ENCODE measurements around the gene PID1. TPM values are rescaled to one million over a fixed set of nuclear protein-coding genes. Genes with fewer than 3 reads are reported as not detected.

Gene PID1
- total and polyA plus RNA-seq, 2 donors = 1.0 to 5.2 TPM

DNA sequence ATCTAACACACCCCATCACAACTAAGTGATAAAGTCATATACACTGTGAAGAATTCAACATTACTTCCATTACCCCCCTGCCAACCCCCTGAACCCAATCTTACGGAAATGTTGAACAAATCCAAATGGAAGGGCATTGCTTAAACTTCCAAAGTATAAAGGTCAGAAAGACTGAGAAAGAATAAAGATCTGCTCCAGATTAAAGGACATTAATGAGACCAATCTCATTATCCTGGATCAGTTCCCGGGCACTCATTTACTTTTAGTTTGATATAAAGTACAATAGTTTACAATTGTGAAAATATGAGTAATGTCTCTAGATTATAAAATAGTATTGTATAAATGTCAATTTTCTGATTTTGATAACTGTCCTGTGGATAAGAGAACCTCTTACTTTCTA is 229.4 kb downstream of the PID1 start:
- H3K4me1 ChIP-seq (ENCODE audit: control insufficient read depth in 2 of 2, insufficient read depth in 2 of 2, low read length in 2 of 2) = no peaks in the 10 kb centered on the region
- no peak overlapping the region for H3K4me3 ChIP-seq (ENCODE audit: low read length in 2 of 2)
- H3K27ac ChIP-seq (ENCODE audit: low read depth in 1 of 2, low read length in 1 of 2) = no peak overlapping the region
- no peaks in the 10 kb centered on the region for H3K36me3 ChIP-seq (ENCODE audit: control insufficient read depth in 2 of 2, insufficient read depth in 2 of 2, low read length in 1 of 2)
- no peak for DNase-seq (ENCODE audit: low read depth in 6 of 9, low spot score in 9 of 9)
- WGBS = 92% methylated on average over 2 of the region's 2 CpGs
- H3K9me3 ChIP-seq (ENCODE audit: control insufficient read depth in 2 of 2, insufficient read depth in 1 of 2, low read length in 1 of 2) = peaks cover 0 to 3% of the 10 kb centered on the region in 2 donors
- H3K27me3 ChIP-seq (ENCODE audit: control insufficient read depth in 2 of 2, insufficient read depth in 1 of 2, low read length in 1 of 2) = no peaks in the 10 kb centered on the region

DNA sequence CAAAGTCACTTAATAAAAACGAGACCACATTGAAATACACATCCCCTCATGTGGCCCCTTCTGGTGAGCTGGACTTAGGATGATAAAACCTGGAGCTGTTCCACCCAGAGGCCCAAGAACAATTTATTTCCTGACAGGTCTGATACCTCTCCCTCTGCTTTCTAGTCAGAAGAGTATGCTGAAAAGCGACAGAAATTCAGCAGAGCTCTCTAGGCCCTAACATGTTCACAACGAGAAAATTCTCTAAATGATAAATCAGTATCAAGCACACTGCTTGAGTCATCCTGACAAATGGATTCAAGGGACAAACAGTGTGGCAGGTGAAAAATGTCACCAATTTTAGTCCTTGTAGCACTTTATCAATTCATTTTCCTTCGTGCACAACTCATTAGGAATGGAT is 233.5 kb downstream of the PID1 start:
- no peaks in the 10 kb centered on the region for H3K4me1 ChIP-seq (ENCODE audit: control insufficient read depth in 2 of 2, insufficient read depth in 2 of 2, low read length in 2 of 2)
- WGBS = 77% methylated on average over 4 of the region's 4 CpGs

DNA sequence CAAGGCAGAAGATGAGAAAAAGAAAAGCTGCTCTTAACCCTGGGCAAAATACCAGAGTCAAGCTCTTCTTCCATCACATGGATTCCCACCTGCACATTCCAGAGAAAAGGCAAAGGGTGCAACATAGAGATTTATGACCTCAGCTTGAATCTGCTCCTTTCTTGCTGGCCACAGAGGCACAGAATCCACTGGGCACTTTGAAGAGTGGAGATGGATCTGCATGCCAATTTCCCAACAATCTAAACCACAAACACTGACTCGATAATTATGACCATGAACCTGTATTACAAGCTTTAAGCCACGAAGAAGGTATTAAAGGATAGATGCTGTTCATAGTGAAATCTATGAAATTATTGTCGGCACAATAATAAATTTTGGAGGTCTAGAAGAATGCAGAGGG is 237.3 kb downstream of the PID1 start:
- no peaks in the 10 kb centered on the region for H3K36me3 ChIP-seq (ENCODE audit: control insufficient read depth in 2 of 2, insufficient read depth in 2 of 2, low read length in 1 of 2)
- H3K27ac ChIP-seq (ENCODE audit: low read depth in 1 of 2, low read length in 1 of 2) = no peak overlapping the region
- no peaks in the 10 kb centered on the region for H3K4me1 ChIP-seq (ENCODE audit: control insufficient read depth in 2 of 2, insufficient read depth in 2 of 2, low read length in 2 of 2)
- H3K27me3 ChIP-seq (ENCODE audit: control insufficient read depth in 2 of 2, insufficient read depth in 1 of 2, low read length in 1 of 2) = no peaks in the 10 kb centered on the region
- H3K4me3 ChIP-seq (ENCODE audit: low read length in 2 of 2) = no peak overlapping the region
- no peak for DNase-seq (ENCODE audit: low read depth in 6 of 9, low spot score in 9 of 9)
- WGBS = 91% methylated on average over 3 of the region's 3 CpGs
- peaks cover 0 to 5% of the 10 kb centered on the region in 2 donors for H3K9me3 ChIP-seq (ENCODE audit: control insufficient read depth in 2 of 2, insufficient read depth in 1 of 2, low read length in 1 of 2)

More for the DNA sequence above, 233.5 kb downstream of the PID1 start:
- H3K4me3 ChIP-seq (ENCODE audit: low read length in 2 of 2) = no peak overlapping the region
- H3K27me3 ChIP-seq (ENCODE audit: control insufficient read depth in 2 of 2, insufficient read depth in 1 of 2, low read length in 1 of 2) = no peaks in the 10 kb centered on the region
- H3K36me3 ChIP-seq (ENCODE audit: control insufficient read depth in 2 of 2, insufficient read depth in 2 of 2, low read length in 1 of 2) = no peaks in the 10 kb centered on the region
- no peak overlapping the region for H3K27ac ChIP-seq (ENCODE audit: low read depth in 1 of 2, low read length in 1 of 2)
- no peak for DNase-seq (ENCODE audit: low read depth in 6 of 9, low spot score in 9 of 9)
- peaks cover 0 to 4% of the 10 kb centered on the region in 2 donors for H3K9me3 ChIP-seq (ENCODE audit: control insufficient read depth in 2 of 2, insufficient read depth in 1 of 2, low read length in 1 of 2)

DNA sequence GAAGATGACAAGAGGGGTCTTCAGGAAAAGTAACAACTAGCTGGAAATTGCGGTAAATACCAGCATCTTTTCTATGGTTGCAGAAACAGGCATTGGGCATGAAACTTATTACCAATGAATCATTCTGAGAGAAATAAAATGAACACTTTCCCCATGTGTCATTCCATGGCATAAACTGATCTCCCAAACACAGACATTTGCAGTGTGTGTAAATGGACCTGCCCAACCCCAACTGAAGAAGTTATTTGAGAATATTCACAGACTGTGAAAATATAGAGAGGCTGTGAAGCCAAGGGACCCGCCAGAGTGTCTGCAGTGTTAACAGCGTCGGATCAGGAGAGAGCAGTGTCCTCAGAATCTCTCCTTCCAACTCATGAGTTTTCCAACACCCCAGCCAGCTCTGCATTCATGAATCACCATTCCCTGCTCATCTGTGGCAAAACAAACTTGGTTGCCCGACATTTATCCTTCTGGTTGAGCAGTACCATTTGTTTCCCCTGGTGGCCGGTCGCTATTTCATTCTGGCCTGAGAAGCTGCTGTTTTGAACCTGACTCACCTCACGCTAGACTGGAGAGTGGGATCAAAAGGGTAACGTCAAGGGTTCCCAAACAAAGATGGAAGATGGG is 238.4 kb downstream of the PID1 start:
- no peak for DNase-seq (ENCODE audit: low read depth in 6 of 9, low spot score in 9 of 9)
- Histone ChIP-seq H3K27ac (ENCODE audit: low read depth in 1 of 2, low read length in 1 of 2) (no peak overlapping the region), H3K9me3 (ENCODE audit: control insufficient read depth in 2 of 2, insufficient read depth in 1 of 2, low read length in 1 of 2) (peaks cover 0 to 7% of the 10 kb centered on the region in 2 donors), H3K4me1 (ENCODE audit: control insufficient read depth in 2 of 2, insufficient read depth in 2 of 2, low read length in 2 of 2) (no peaks in the 10 kb centered on the region), H3K4me3 (ENCODE audit: low read length in 2 of 2) (no peak overlapping the region), H3K36me3 (ENCODE audit: control insufficient read depth in 2 of 2, insufficient read depth in 2 of 2, low read length in 1 of 2) (no peaks in the 10 kb centered on the region), H3K27me3 (ENCODE audit: control insufficient read depth in 2 of 2, insufficient read depth in 1 of 2, low read length in 1 of 2) (no peaks in the 10 kb centered on the region)
- WGBS = 94% methylated on average over 9 of the region's 9 CpGs

DNA sequence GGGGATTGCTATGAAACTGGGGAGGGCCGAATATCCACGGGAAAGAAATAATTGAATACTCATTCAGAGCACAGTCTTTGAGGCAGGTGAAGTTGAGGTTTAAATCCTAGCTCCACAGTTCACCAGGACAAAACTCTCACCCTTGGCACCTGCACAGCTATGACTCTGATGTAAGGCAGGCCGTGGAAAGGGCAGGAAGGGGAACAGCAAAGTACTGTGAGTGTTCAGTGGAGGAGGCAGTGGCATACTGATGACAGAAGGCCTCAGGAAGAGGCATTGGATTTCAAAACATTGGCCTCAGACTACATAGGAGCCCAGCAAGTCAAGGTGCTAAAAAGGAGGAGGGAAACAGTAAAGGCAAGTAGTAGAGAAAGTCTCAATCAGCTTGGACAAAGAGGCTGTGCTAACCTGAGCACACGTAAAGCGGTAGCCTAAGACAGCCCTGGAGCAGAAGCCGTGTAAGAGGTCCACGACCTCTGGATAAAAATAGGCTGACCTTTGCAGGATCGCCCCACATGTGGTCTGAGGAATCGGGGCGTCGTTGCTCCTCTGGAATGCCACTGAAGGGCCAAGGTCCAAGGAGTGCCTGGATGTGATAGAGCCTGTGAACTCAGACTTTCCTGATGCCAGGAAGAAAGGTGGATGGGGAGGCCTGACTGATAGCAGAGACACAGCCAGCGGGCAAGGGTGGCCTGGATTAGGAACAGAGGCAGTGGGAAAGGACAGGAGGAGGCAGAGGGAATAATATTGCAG is 243.6 kb downstream of the PID1 start:
- Histone ChIP-seq H3K27me3 (ENCODE audit: control insufficient read depth in 2 of 2, insufficient read depth in 1 of 2, low read length in 1 of 2) (no peaks in the 10 kb centered on the region), H3K36me3 (ENCODE audit: control insufficient read depth in 2 of 2, insufficient read depth in 2 of 2, low read length in 1 of 2) (no peaks in the 10 kb centered on the region), H3K9me3 (ENCODE audit: control insufficient read depth in 2 of 2, insufficient read depth in 1 of 2, low read length in 1 of 2) (peaks cover 0 to 16% of the 10 kb centered on the region in 2 donors), H3K27ac (ENCODE audit: low read depth in 1 of 2, low read length in 1 of 2) (no peak overlapping the region), H3K4me1 (ENCODE audit: control insufficient read depth in 2 of 2, insufficient read depth in 2 of 2, low read length in 2 of 2) (no peaks in the 10 kb centered on the region), H3K4me3 (ENCODE audit: low read length in 2 of 2) (no peak overlapping the region)
- 89% methylated on average over 12 of the region's 12 CpGs for WGBS
- DNase-seq (ENCODE audit: low read depth in 6 of 9, low spot score in 9 of 9) = no peak

DNA sequence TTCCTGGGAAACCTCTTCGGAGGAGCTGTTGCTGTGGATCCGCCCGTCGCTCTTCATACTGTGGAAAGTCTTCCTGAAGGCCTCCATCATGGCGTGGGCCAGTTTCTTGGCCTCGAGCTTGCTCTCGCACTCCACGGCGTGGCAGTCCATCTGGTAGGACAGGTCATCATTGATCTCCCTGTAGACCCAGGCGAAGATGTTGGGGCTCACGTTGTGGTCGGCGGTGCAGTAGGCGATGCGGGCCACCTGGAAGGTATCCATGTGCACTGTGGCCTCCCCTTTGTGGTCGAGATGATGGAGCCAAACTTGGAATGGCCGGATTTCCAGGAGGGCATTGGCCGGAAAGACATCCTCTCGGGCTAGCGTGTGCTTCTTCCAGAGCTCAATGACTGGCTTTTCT is 245.4 kb downstream of the PID1 start:
- H3K36me3 ChIP-seq (ENCODE audit: control insufficient read depth in 2 of 2, insufficient read depth in 2 of 2, low read length in 1 of 2) = no peaks in the 10 kb centered on the region
- H3K4me1 ChIP-seq (ENCODE audit: control insufficient read depth in 2 of 2, insufficient read depth in 2 of 2, low read length in 2 of 2) = no peaks in the 10 kb centered on the region
- 96% methylated on average over 20 of the region's 20 CpGs for WGBS
- H3K27ac ChIP-seq (ENCODE audit: low read depth in 1 of 2, low read length in 1 of 2) = no peak overlapping the region
- no peak for DNase-seq (ENCODE audit: low read depth in 6 of 9, low spot score in 9 of 9)
- no peak overlapping the region for H3K4me3 ChIP-seq (ENCODE audit: low read length in 2 of 2)
- H3K27me3 ChIP-seq (ENCODE audit: control insufficient read depth in 2 of 2, insufficient read depth in 1 of 2, low read length in 1 of 2) = no peaks in the 10 kb centered on the region
- peaks cover 0 to 16% of the 10 kb centered on the region in 2 donors for H3K9me3 ChIP-seq (ENCODE audit: control insufficient read depth in 2 of 2, insufficient read depth in 1 of 2, low read length in 1 of 2)

DNA sequence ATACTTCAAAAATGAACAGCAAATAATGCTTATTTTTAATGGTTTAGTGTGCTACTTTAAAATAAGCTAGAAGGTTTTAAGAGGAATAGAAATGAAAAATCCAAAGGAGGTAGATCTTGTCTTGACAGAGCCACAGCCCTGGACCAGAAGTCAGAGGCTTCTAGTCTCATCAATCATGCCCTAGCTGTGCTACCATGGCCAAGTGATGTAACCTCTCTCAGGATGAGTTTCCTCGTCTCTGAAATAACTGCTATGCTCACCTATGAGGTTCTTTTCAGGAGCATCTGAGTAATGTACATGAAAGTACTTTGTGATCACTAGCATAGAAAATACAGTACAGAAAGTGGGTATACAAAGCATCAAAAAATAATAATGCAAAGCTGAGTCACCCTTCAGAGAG is 248.4 kb downstream of the PID1 start:
- peaks cover 0 to 17% of the 10 kb centered on the region in 2 donors for H3K9me3 ChIP-seq (ENCODE audit: control insufficient read depth in 2 of 2, insufficient read depth in 1 of 2, low read length in 1 of 2)
- no peaks in the 10 kb centered on the region for H3K4me1 ChIP-seq (ENCODE audit: control insufficient read depth in 2 of 2, insufficient read depth in 2 of 2, low read length in 2 of 2)
- no peaks in the 10 kb centered on the region for H3K36me3 ChIP-seq (ENCODE audit: control insufficient read depth in 2 of 2, insufficient read depth in 2 of 2, low read length in 1 of 2)
- no peak overlapping the region for H3K4me3 ChIP-seq (ENCODE audit: low read length in 2 of 2)
- no peak for DNase-seq (ENCODE audit: low read depth in 6 of 9, low spot score in 9 of 9)
- H3K27me3 ChIP-seq (ENCODE audit: control insufficient read depth in 2 of 2, insufficient read depth in 1 of 2, low read length in 1 of 2) = no peaks in the 10 kb centered on the region
- H3K27ac ChIP-seq (ENCODE audit: low read depth in 1 of 2, low read length in 1 of 2) = no peak overlapping the region
- WGBS = 90% methylated on average over 1 of the region's 1 CpG

DNA sequence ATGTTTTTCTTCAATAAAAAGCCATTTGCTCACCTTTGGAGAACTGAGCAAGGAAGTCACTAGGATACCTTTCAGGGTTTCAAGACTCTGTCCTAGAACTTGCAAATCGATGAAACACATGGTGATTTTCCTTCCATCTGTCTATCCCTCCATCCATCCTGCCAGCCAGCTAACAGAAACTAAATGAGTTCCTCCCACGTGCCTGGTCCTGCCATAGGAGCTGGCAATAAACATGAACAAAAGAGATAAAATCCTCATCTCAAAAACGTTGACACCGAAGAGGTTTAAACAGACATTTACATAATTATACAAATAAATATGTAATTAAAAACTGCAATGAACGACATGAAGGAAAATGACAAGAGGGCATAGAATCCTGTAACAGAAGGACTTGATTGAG is 249.0 kb downstream of the PID1 start:
- WGBS = 85% methylated on average over 5 of the region's 5 CpGs
- no peak overlapping the region for H3K27ac ChIP-seq (ENCODE audit: low read depth in 1 of 2, low read length in 1 of 2)
- H3K4me1 ChIP-seq (ENCODE audit: control insufficient read depth in 2 of 2, insufficient read depth in 2 of 2, low read length in 2 of 2) = no peaks in the 10 kb centered on the region
- no peak for DNase-seq (ENCODE audit: low read depth in 6 of 9, low spot score in 9 of 9)
- H3K9me3 ChIP-seq (ENCODE audit: control insufficient read depth in 2 of 2, insufficient read depth in 1 of 2, low read length in 1 of 2) = peaks cover 0 to 12% of the 10 kb centered on the region in 2 donors
- H3K36me3 ChIP-seq (ENCODE audit: control insufficient read depth in 2 of 2, insufficient read depth in 2 of 2, low read length in 1 of 2) = no peaks in the 10 kb centered on the region
- H3K27me3 ChIP-seq (ENCODE audit: control insufficient read depth in 2 of 2, insufficient read depth in 1 of 2, low read length in 1 of 2) = no peaks in the 10 kb centered on the region
- H3K4me3 ChIP-seq (ENCODE audit: low read length in 2 of 2) = no peak overlapping the region

DNA sequence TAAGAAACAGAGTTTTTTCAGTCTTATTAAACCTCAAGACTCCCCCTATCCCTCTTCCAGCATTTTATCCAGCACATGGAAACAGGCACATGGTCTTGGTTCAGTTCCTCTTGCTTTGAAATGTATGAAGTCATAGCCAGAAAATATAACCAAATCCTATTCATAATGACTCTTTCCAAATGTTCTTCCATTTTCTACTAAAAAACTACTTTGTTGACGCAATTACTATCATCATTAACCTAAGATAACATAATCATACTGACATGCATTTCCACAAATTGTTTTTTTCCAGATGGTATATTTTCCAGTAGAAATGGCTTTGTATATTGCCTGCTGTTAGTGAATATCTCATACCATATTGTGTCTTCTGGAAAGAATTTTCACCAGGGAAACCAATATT is 261.3 kb downstream of the PID1 start:
- no peaks in the 10 kb centered on the region for H3K27me3 ChIP-seq (ENCODE audit: control insufficient read depth in 2 of 2, insufficient read depth in 1 of 2, low read length in 1 of 2)
- H3K9me3 ChIP-seq (ENCODE audit: control insufficient read depth in 2 of 2, insufficient read depth in 1 of 2, low read length in 1 of 2) = peaks cover 0 to 6% of the 10 kb centered on the region in 2 donors
- H3K27ac ChIP-seq (ENCODE audit: low read depth in 1 of 2, low read length in 1 of 2) = no peak overlapping the region
- H3K36me3 ChIP-seq (ENCODE audit: control insufficient read depth in 2 of 2, insufficient read depth in 2 of 2, low read length in 1 of 2) = no peaks in the 10 kb centered on the region
- no peak overlapping the region for H3K4me3 ChIP-seq (ENCODE audit: low read length in 2 of 2)
- no peaks in the 10 kb centered on the region for H3K4me1 ChIP-seq (ENCODE audit: control insufficient read depth in 2 of 2, insufficient read depth in 2 of 2, low read length in 2 of 2)
- 88% methylated on average over 1 of the region's 1 CpG for WGBS
- no peak for DNase-seq (ENCODE audit: low read depth in 6 of 9, low spot score in 9 of 9)

Measured in thymus (tissue), 11 donors.